ENCODE data around the gene SIGLEC12. TPM values are rescaled to one million over a fixed set of nuclear protein-coding genes. Genes with fewer than 3 reads are reported as not detected.
A peak's percentile ranks its signal among the peaks of the same experiment; 100 is the strongest.

The SIGLEC12 gene
- total and polyA plus RNA-seq, 9 of the 15 experiments (the other 6 are each of a cell fraction or from before 2014, with no cell fraction given): 0.08 to 1.3 (median 0.54) TPM

- TF ChIP-seq MGA (IDR thresholded peaks at IDR 0.05): no peak
- TF ChIP-seq CREB5 (CRISPR knock-in tag; IDR thresholded peaks at IDR 0.05): 0 out of 2 replicates have a peak, but pooled peaks have one; percentile 49
- TF ChIP-seq ERF (CRISPR knock-in tag; IDR thresholded peaks at IDR 0.05): 0 out of 2 replicates have a peak, but pooled peaks have one; percentile 31
- TF ChIP-seq THAP12 (CRISPR knock-in tag; IDR thresholded peaks at IDR 0.05): no peak
- peak; percentile 67 for TF ChIP-seq TAF7 (tag; IDR thresholded peaks at IDR 0.05)
- TF ChIP-seq ZNF311 (CRISPR knock-in tag; IDR thresholded peaks at IDR 0.05): peak; percentile 91
- TF ChIP-seq ZNF431 (CRISPR knock-in tag; IDR thresholded peaks at IDR 0.05): no peak
- TF ChIP-seq MAFK (IDR thresholded peaks at IDR 0.05; ENCODE audit: low read length): no peak
- 0 out of 2 replicates have a peak, but pooled peaks have one; percentile 36 for TF ChIP-seq FOXK1 (CRISPR knock-in tag; IDR thresholded peaks at IDR 0.05; ENCODE audit: borderline replicate concordance)
- TF ChIP-seq DMBX1 (CRISPR knock-in tag; IDR thresholded peaks at IDR 0.05; ENCODE audit: borderline replicate concordance): peak; percentile 78
- TF ChIP-seq TCF15 (CRISPR knock-in tag; IDR thresholded peaks at IDR 0.05): peak; percentile 37; the same call in 1 of the 2 replicates
- peak; percentile 67; the same call in 1 of the 2 replicates for TF ChIP-seq ZNF830 (CRISPR knock-in tag; IDR thresholded peaks at IDR 0.05)
Measured at GRCh38 chr19:51546107-51546649, 44.6 kb upstream of the SIGLEC12 start (continued).

All from K562 (cell line).